Suprapubic skin (tissue), 4 donors: ENCODE measurements around the gene CHRNB1. TPM values are rescaled to one million over a fixed set of nuclear protein-coding genes. Genes with fewer than 3 reads are reported as not detected.

Experiments
- DNase-seq, 2 donors: peaks; one replicate each; pipeline ENCODE4 v3.0.0-alpha.2; 2019; ENCODE audit warnings: low spot score in 2 of 2
- H3K27ac ChIP-seq: fragments of 200-600 bp; sonication (generic); one replicate; pipeline ENCODE4 v1.5.1; 2019
- H3K27me3 ChIP-seq: fragments of 200-600 bp; sonication (generic); one replicate; pipeline ENCODE4 v1.5.1; 2019
- H3K36me3 ChIP-seq: fragments of 200-600 bp; sonication (generic); one replicate; pipeline ENCODE4 v1.5.1; 2019
- H3K4me1 ChIP-seq: fragments of 200-600 bp; sonication (generic); one replicate; pipeline ENCODE4 v1.5.1; 2019
- H3K4me3 ChIP-seq: fragments of 200-600 bp; sonication (generic); one replicate; pipeline ENCODE4 v1.5.1; 2019; ENCODE audit warnings: mild to moderate bottlenecking
- H3K9me3 ChIP-seq: fragments of 200-600 bp; sonication (generic); one replicate; pipeline ENCODE4 v1.5.1; 2019
- CTCF ChIP-seq, 2 donors: fragments of 200-600 bp in 1 of 2; fragments of 450-650 bp in 1 of 2; sonication (generic) in 1 of 2; IDR thresholded peaks; one replicate each; pipeline ENCODE4 v1.5.1; 2016 to 2019; ENCODE audit warnings: antibody characterized with exemption in 2 of 2, mild to moderate bottlenecking in 1 of 2, moderate library complexity in 1 of 2
- EP300 ChIP-seq: sonication (generic); formaldehyde crosslinking; IDR thresholded peaks from one replicate; pipeline ENCODE4 v1.6.1; 2017; ENCODE audit warnings: antibody characterized with exemption
- POLR2A ChIP-seq, 2 donors: fragments of 450-650 bp; IDR thresholded peaks; one replicate each; pipeline ENCODE4 v1.6.1; 2017; ENCODE audit warnings: antibody characterized with exemption in 2 of 2, mild to moderate bottlenecking in 2 of 2, moderate library complexity in 2 of 2
- POLR2AphosphoS5 ChIP-seq, 3 donors: sonication (generic); formaldehyde crosslinking; IDR thresholded peaks; one replicate each; pipeline ENCODE4 v1.6.1; 2017; ENCODE audit warnings: antibody characterized with exemption in 3 of 3
- WGBS: methylation state at CpG from one replicate; pipeline ENCODE4 v1.1.5; 2018; 5-methylcytosine and 5-hydroxymethylcytosine counted together
- total RNA-seq, 4 donors: library from RNA; depleted of rRNA; stranded (reverse); fragments of >200 nt; gene quantifications; one replicate each; pipeline ENCODE4 v1.1.0, GENCODE V29; 2016

CHRNB1 gene
- total RNA-seq = 10 to 100 TPM in 2 of 4 donors, 1 to 10 TPM in 2; 7.3 to 11.3 (median 9.7) TPM

- Histone ChIP-seq H3K4me3 (peak within 1 kb of the TSS; percentile 44), H3K27ac (no peak within 1 kb of the TSS), H3K27me3 (peaks cover 29% of the 10 kb centered on the region), H3K36me3 (no peaks in the 10 kb centered on the region), H3K9me3 (no peaks in the 10 kb centered on the region), H3K4me1 (peaks cover 43% of the 10 kb centered on the region)
- no peak for TF ChIP-seq POLR2AphosphoS5 (IDR thresholded peaks at IDR 0.05)
- TF ChIP-seq EP300 = no peak
- no peak for TF ChIP-seq CTCF (IDR thresholded peaks at IDR 0.05)
- TF ChIP-seq POLR2A (IDR thresholded peaks at IDR 0.05) = no peak
- peak; percentile 84 to 86 for DNase-seq
- 10% methylated on average over 24 of the region's 51 CpGs for WGBS
Measured at GRCh38 chr17:7444682-7445618, at the start of gene CHRNB1. TSS of gene CHRNB1 (plus strand) at chr17:7445061. CDS start at chr17:7445128, 67 bp downstream.

GRCh38 chr17:7396147-7396546 lies 48.7 kb upstream of the CHRNB1 start:
- Histone ChIP-seq H3K36me3 (no peaks in the 10 kb centered on the region), H3K27ac (no peak overlapping the region), H3K4me3 (no peak overlapping the region), H3K27me3 (no peaks in the 10 kb centered on the region), H3K4me1 (peaks cover 20% of the 10 kb centered on the region), H3K9me3 (no peaks in the 10 kb centered on the region)
- 90% methylated on average over 4 of the region's 4 CpGs for WGBS
- DNase-seq = no peak
- TF ChIP-seq POLR2A (IDR thresholded peaks at IDR 0.05) (no peak), CTCF (IDR thresholded peaks at IDR 0.05) (no peak), EP300 (no peak), POLR2AphosphoS5 (IDR thresholded peaks at IDR 0.05) (no peak)

- H3K4me3 ChIP-seq = no peak overlapping the region
- H3K27ac ChIP-seq = no peak overlapping the region
- TF ChIP-seq CTCF (IDR thresholded peaks at IDR 0.05) (no peak), POLR2A (IDR thresholded peaks at IDR 0.05) (no peak), EP300 (no peak), POLR2AphosphoS5 (IDR thresholded peaks at IDR 0.05) (no peak)
- H3K9me3 ChIP-seq = no peaks in the 10 kb centered on the region
- peaks cover 27% of the 10 kb centered on the region for H3K4me1 ChIP-seq
- WGBS = 79% methylated on average over 2 of the region's 2 CpGs
- H3K27me3 ChIP-seq = no peaks in the 10 kb centered on the region
- no peak for DNase-seq
- no peaks in the 10 kb centered on the region for H3K36me3 ChIP-seq
Measured at GRCh38 chr17:7398612-7399011, 46.2 kb upstream of the CHRNB1 start.

- Histone ChIP-seq H3K27me3 (no peaks in the 10 kb centered on the region), H3K4me1 (peaks cover 37% of the 10 kb centered on the region), H3K27ac (peak overlapping the region; percentile 89), H3K9me3 (no peaks in the 10 kb centered on the region), H3K36me3 (no peaks in the 10 kb centered on the region), H3K4me3 (peak overlapping the region; percentile 71)
- 27% methylated on average over 6 of the region's 16 CpGs for WGBS
- no peak for TF ChIP-seq POLR2AphosphoS5 (IDR thresholded peaks at IDR 0.05)
- TF ChIP-seq POLR2A (IDR thresholded peaks at IDR 0.05) = no peak
- DNase-seq = peak; percentile 84 to 87
Measured at GRCh38 chr17:7403043-7403726, 41.7 kb upstream of the CHRNB1 start.

- H3K4me3 ChIP-seq = peak overlapping the region; percentile 71
- H3K36me3 ChIP-seq = peaks cover 2% of the 10 kb centered on the region
- peak overlapping the region; percentile 89 for H3K27ac ChIP-seq
- no peaks in the 10 kb centered on the region for H3K27me3 ChIP-seq
- DNase-seq = no peak
- TF ChIP-seq CTCF (IDR thresholded peaks at IDR 0.05) (no peak), POLR2AphosphoS5 (IDR thresholded peaks at IDR 0.05) (no peak), EP300 (no peak), POLR2A (IDR thresholded peaks at IDR 0.05) (no peak)
- H3K4me1 ChIP-seq = peaks cover 37% of the 10 kb centered on the region
- no peaks in the 10 kb centered on the region for H3K9me3 ChIP-seq
- WGBS = 0% methylated on average over 1 of the region's 13 CpGs
Measured at GRCh38 chr17:7403727-7403976, 41.2 kb upstream of the CHRNB1 start.
